Pericardium fibroblast (primary cell): ENCODE data around the gene SLBP. TPM values are rescaled to one million over a fixed set of nuclear protein-coding genes. Genes with fewer than 3 reads are reported as not detected.

Experiments used
- total RNA-seq: library from RNA; depleted of rRNA; stranded (reverse); fragments of >200 nt; gene quantifications from 2 replicates; pipeline ENCODE4 v1.2.3, GENCODE V29; 2015

SLBP gene
- total RNA-seq: 52.3 and 80.5 TPM in 2 replicates

DNA sequence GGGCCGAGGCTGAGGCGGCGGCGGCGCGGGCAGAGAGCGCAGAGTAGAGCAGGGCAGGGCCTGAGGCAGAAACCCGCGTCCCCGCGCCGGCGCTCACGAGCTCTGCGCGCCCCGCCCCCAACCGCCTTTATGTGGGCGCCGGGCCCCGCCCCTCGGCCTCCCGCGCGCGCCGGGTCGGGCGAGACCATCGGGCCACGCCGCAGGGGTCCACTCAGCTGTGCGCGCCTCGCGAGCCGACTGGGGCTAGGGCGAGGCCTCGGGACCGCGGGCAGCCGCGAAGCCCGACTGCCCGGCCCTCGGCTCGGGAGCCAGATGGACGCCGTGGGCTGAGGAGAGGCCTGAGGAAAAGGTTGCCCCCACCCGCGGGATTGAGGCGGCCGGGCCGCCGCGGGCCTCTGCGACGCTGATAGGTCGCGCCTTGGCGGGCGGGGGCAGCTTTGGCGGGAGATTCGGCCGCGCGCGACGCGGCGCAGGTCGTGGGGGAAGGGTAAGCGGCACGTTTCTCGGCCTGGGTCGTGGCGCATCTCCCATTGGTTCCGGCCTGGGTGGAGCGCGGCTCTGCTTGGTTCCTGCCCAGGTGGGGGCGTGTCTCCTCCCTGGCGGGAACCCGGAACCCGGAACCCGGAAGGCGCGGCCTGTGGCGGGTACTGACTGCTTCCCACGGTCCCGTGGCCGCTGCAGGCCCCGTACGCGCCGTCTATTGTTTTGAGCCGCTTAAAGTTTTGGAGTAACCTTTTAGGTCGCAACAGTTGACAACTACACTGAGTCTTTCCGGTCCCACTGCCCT is at the start of gene SLBP:
SLBP (minus strand) TSS at position 104 of the 787 bp plus-strand sequence. CDS start 131 bp downstream, outside the sequence.

DNA sequence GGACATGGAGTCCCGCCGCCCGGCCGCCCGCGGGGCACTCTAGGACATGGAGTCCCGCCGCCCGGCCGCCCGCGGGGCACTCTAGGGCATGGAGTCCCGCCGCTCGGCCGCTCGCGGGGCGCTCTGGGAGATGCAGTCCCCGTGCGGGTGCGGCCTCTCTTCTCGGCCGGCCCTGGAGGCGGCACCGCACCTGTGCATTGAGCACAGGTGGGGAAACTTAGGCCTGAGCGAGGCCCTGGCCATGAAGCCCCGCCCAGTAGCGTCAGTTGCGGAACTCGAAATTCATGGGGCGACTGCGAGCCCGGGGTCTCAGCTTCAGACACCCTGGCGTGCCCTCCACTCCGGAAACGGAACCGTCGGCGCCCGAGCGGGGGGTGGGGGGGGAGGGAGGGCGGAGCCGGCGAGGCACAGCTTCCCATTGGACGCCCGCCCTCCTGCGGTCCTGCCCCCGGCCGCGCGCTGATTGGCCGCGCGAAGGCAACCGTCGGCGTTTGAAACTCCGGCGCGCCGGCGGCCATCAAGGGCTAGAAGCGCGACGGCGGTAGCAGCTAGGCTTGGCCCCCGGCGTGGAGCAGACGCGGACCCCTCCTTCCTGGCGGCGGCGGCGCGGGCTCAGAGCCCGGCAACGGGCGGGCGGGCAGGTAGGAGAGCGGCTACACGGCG is 9.0 kb upstream of the SLBP start, which contains the start of the genes TACC3 and TMEM129:
TACC3 (plus strand) TSS at position 519 of the 663 bp plus-strand sequence. CDS start 1,901 bp downstream, outside the sequence.
TMEM129 (minus strand) TSS at position 321 of the 663 bp plus-strand sequence. CDS start 486 bp downstream, outside the sequence.

DNA sequence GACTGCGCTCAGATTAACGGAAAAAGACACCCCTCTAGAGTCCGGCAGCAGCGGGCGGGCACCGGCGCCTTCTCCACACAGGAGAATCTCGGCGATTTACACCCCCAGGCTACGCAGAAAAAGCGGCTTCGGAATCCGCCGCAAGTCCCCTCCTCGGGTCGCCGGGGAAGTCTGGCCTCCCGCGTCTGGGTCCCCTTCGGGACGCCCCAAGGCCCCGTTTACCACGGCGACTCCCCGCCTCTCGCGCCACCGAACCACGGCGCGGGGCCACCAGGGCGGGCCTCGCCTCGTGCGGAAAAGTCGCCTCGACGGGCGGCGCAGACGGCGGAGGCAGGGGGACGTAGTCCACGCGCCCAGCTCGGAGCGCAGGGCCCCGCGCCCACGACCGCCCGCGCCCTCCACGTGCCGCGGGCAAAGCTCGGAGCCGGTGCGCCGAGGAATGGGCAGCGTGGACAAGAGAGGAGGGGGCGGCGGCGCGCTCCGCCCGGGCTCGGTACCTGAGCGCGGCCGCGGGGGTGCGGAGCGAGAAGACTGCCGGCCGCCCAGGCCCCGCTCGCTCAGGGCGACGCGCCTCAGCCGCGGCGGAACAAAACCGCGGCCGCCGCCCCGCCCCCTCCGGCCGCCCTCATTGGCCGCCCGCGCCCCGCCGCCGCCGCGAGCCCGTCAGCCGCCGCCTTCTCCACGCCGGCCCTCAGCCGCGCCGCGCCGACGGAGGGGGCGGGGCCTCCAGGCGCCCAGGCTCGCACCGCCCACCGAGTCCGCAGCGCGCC is 28.2 kb downstream of the SLBP start, which contains the start of gene FAM53A:
FAM53A (minus strand) TSS at position 578 of the 770 bp plus-strand sequence. CDS start 15,572 bp downstream, outside the sequence.

Other genes starting within 250 kb of the SLBP start
- 3.3 and 7.8 TPM in 2 replicates for gene FAM53A, start 28.0 kb downstream of the SLBP start, total RNA-seq
- 51.0 and 71.2 TPM in 2 replicates for gene TMEM129, start 9.0 kb upstream of the SLBP start, total RNA-seq
- gene TACC3, start 9.2 kb upstream of the SLBP start, total RNA-seq: 1.9 and 2.8 TPM in 2 replicates
- 1.2 and 2.2 TPM in 2 replicates for gene FGFR3, start 81.0 kb upstream of the SLBP start, total RNA-seq
- 32.2 and 34.7 TPM in 2 replicates for gene LETM1, start 143.8 kb upstream of the SLBP start, total RNA-seq
- gene NSD2, start 159.1 kb upstream of the SLBP start, total RNA-seq: 12.3 and 20.9 TPM in 2 replicates